ENCODE results near the gene DLG2. TPM values are rescaled to one million over a fixed set of nuclear protein-coding genes. Genes with fewer than 3 reads are reported as not detected.
A peak's percentile ranks its signal among the peaks of the same experiment; 100 is the strongest.

Gene DLG2
- total RNA-seq, 1 donor from 2014 or later, result 1.8 TPM

DNA sequence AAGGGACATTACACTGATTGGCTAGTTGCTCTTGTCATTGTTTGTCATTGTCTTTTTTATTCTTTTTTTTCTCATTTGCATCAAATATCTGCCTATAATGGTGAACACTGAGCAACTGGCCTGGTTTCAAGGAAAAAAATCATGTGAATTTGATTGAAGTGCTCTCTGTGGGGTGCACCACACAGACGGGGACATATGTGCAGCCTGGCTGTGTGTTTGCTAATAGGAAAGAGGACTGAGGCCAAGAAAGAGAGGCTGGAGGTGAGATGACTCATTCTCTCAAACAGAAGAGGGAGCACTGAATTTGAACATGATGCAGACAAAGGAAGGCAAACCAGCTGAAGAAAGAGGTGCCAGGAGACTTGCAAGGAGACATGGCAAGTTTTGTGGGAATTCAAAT is 1656.1 kb downstream of the DLG2 start:
- no peak overlapping the region for H2AFZ ChIP-seq (ENCODE audit: low read depth, low read length)
- H3K4me1 ChIP-seq (ENCODE audit: insufficient read depth, low read length), result no peaks in the 10 kb centered on the region
- H3K9me3 ChIP-seq (ENCODE audit: insufficient read depth, low read depth, low read length), result no peaks in the 10 kb centered on the region
- H3K9ac ChIP-seq (ENCODE audit: low read length), result no peak overlapping the region
- Mint-ChIP-seq H3K27me3 (ENCODE audit: low read depth, unreplicated experiment) (no peaks in the 10 kb centered on the region), H3K4me3 (ENCODE audit: unreplicated experiment) (no peak overlapping the region), H3K4me1 (ENCODE audit: low read depth, unreplicated experiment) (peaks cover 8% of the 10 kb centered on the region), H3K27ac (ENCODE audit: unreplicated experiment) (no peak overlapping the region), H3K9me3 (ENCODE audit: unreplicated experiment) (no peaks in the 10 kb centered on the region), H3K36me3 (ENCODE audit: low read depth, unreplicated experiment) (no peaks in the 10 kb centered on the region)
- no peaks in the 10 kb centered on the region for H3K79me2 ChIP-seq (ENCODE audit: insufficient read depth, low read length)
- FAIRE-seq (no peak), DNase-seq (ENCODE audit: low read depth) (peak; percentile 57)
- H3K27ac ChIP-seq (ENCODE audit: low read depth, low read length), result no peak overlapping the region
- no peak overlapping the region for H3K4me3 ChIP-seq (ENCODE audit: insufficient read depth, low read depth, low read length)
- H3K27me3 ChIP-seq (ENCODE audit: insufficient read depth, low read length), result no peaks in the 10 kb centered on the region
- H3K4me2 ChIP-seq (ENCODE audit: low read length), result no peak overlapping the region
- no peaks in the 10 kb centered on the region for H4K20me1 ChIP-seq (ENCODE audit: insufficient read depth, low read length)
- TF ChIP-seq, protein P1, sequence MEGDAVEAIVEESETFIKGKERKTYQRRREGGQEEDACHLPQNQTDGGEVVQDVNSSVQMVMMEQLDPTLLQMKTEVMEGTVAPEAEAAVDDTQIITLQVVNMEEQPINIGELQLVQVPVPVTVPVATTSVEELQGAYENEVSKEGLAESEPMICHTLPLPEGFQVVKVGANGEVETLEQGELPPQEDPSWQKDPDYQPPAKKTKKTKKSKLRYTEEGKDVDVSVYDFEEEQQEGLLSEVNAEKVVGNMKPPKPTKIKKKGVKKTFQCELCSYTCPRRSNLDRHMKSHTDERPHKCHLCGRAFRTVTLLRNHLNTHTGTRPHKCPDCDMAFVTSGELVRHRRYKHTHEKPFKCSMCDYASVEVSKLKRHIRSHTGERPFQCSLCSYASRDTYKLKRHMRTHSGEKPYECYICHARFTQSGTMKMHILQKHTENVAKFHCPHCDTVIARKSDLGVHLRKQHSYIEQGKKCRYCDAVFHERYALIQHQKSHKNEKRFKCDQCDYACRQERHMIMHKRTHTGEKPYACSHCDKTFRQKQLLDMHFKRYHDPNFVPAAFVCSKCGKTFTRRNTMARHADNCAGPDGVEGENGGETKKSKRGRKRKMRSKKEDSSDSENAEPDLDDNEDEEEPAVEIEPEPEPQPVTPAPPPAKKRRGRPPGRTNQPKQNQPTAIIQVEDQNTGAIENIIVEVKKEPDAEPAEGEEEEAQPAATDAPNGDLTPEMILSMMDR (IDR thresholded peaks at IDR 0.05; ENCODE audit: insufficient read depth, low read depth, low read length), result no peak
- no peak for TF ChIP-seq EZH2 (IDR thresholded peaks at IDR 0.05; ENCODE audit: insufficient read depth, low read length)
- H3K36me3 ChIP-seq (ENCODE audit: insufficient read depth, low read length), result no peaks in the 10 kb centered on the region

DNA sequence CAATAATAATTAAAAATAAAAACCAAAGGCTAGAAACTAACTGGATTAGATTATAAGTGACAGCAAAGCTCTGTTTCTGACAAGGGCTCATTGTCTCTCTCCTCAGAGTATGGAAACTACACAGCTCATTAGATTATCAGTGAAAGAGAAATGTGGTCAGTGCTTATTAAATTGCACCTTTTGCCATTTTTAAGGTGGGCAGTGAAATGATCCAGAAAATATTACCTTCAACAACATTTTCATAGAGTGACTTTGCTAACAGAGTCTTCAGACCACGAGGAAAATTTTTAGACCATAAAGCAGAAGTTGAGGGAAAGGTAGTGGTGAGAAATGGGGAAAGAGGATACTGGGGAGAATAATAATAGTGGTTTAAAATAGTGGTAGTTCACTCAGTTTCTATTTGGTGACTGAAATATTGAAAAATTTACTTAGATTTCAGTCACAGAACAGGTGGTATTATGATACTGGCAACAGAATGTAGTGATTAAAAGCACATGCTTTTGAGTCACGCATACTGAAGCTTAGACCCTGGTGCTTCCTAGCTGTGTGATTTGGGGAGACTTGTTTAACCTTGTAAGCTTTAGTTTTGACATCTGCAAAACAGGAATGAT is 1657.0 kb downstream of the DLG2 start:
- FAIRE-seq (no peak), DNase-seq (ENCODE audit: low read depth) (no peak)
- Mint-ChIP-seq H3K36me3 (ENCODE audit: low read depth, unreplicated experiment) (no peaks in the 10 kb centered on the region), H3K4me1 (ENCODE audit: low read depth, unreplicated experiment) (peaks cover 7% of the 10 kb centered on the region), H3K27ac (ENCODE audit: unreplicated experiment) (no peak overlapping the region), H3K9me3 (ENCODE audit: unreplicated experiment) (no peaks in the 10 kb centered on the region), H3K4me3 (ENCODE audit: unreplicated experiment) (no peak overlapping the region), H3K27me3 (ENCODE audit: low read depth, unreplicated experiment) (no peaks in the 10 kb centered on the region)
- Histone ChIP-seq H3K4me2 (ENCODE audit: low read length) (no peak overlapping the region), H3K27me3 (ENCODE audit: insufficient read depth, low read length) (no peaks in the 10 kb centered on the region), H3K36me3 (ENCODE audit: insufficient read depth, low read length) (no peaks in the 10 kb centered on the region), H3K27ac (ENCODE audit: low read depth, low read length) (no peak overlapping the region), H3K79me2 (ENCODE audit: insufficient read depth, low read length) (no peaks in the 10 kb centered on the region), H3K4me3 (ENCODE audit: insufficient read depth, low read depth, low read length) (no peak overlapping the region), H2AFZ (ENCODE audit: low read depth, low read length) (no peak overlapping the region), H4K20me1 (ENCODE audit: insufficient read depth, low read length) (no peaks in the 10 kb centered on the region), H3K4me1 (ENCODE audit: insufficient read depth, low read length) (no peaks in the 10 kb centered on the region), H3K9ac (ENCODE audit: low read length) (no peak overlapping the region), H3K9me3 (ENCODE audit: insufficient read depth, low read depth, low read length) (no peaks in the 10 kb centered on the region)
- no peak for TF ChIP-seq EZH2 (IDR thresholded peaks at IDR 0.05; ENCODE audit: insufficient read depth, low read length)
- TF ChIP-seq, protein P1 (IDR thresholded peaks at IDR 0.05; ENCODE audit: insufficient read depth, low read depth, low read length), result no peak
